Keratinocyte (primary cell): ENCODE data around the gene NLRX1. TPM values are rescaled to one million over a fixed set of nuclear protein-coding genes. Genes with fewer than 3 reads are reported as not detected.

Source experiments
- DNase-seq: peaks from one replicate; pipeline ENCODE4 v3.0.0-alpha.2; 2011; ENCODE audit warnings: low read depth, missing footprints, low spot score
- FAIRE-seq: peaks from 2 replicates; lab custom pipeline; 2011; peaks lifted over from hg19 to GRCh38; lab: Jason Lieb, UNC
- H2AFZ ChIP-seq: 2 replicates; pipeline ENCODE4 v1.6.0; 2012; ENCODE audit warnings: low read length, control low read depth, inconsistent platforms; ENCODE audit not compliant: control insufficient read depth
- H3K27ac ChIP-seq: 2 replicates; pipeline ENCODE4 v1.5.1; 2011; ENCODE audit warnings: low read length; ENCODE audit not compliant: control insufficient read depth, insufficient read depth
- H3K27me3 ChIP-seq: 3 replicates; pipeline ENCODE4 v1.6.0; 2011; ENCODE audit warnings: low read length; ENCODE audit not compliant: control insufficient read depth, insufficient read depth; ENCODE audit errors: extremely low read depth
- H3K36me3 ChIP-seq, 2 experiments: 2 replicates in 1 of 2; 3 replicates in 1 of 2; pipeline ENCODE4 v1.5.1; 2011; ENCODE audit warnings: low read length in 2 of 2, mild to moderate bottlenecking in 1 of 2; ENCODE audit not compliant: control insufficient read depth in 2 of 2, insufficient read depth in 2 of 2; ENCODE audit errors: extremely low read depth in 1 of 2
- H3K4me1 ChIP-seq: 3 replicates; pipeline ENCODE4 v1.5.1; 2011; ENCODE audit warnings: low read length; ENCODE audit not compliant: control insufficient read depth, insufficient read depth; ENCODE audit errors: extremely low read depth
- H3K4me2 ChIP-seq: 3 replicates; pipeline ENCODE4 v1.6.0; 2011; ENCODE audit warnings: low read depth, low read length; ENCODE audit not compliant: control insufficient read depth, insufficient read depth; ENCODE audit errors: extremely low read depth
- H3K4me3 ChIP-seq, 3 experiments: fragments of 200-600 bp in 1 of 3; sonication (generic) in 1 of 3; 2 replicates in 2 of 3; 3 replicates in 1 of 3; pipeline ENCODE4 v1.5.1; 2011 to 2016; ENCODE audit warnings: low read length in 3 of 3, mild to moderate bottlenecking in 3 of 3, control low read depth in 2 of 3, inconsistent platforms in 1 of 3, low read depth in 1 of 3, mixed read lengths in 1 of 3, mixed run types in 1 of 3, moderate library complexity in 1 of 3; ENCODE audit not compliant: control insufficient read depth in 2 of 3, insufficient read depth in 2 of 3; ENCODE audit errors: extremely low read depth in 1 of 3
- H3K79me2 ChIP-seq: 2 replicates; pipeline ENCODE4 v1.6.0; 2012; ENCODE audit warnings: low read length; ENCODE audit not compliant: control insufficient read depth, insufficient read depth
- H3K9ac ChIP-seq: 3 replicates; pipeline ENCODE4 v1.6.0; 2011; ENCODE audit warnings: low read length; ENCODE audit not compliant: control insufficient read depth, insufficient read depth; ENCODE audit errors: extremely low read depth
- H3K9me1 ChIP-seq: 3 replicates; pipeline ENCODE4 v1.6.0; 2011; ENCODE audit warnings: low read length; ENCODE audit not compliant: control insufficient read depth, insufficient read depth; ENCODE audit errors: extremely low read depth
- H3K9me3 ChIP-seq: 2 replicates; pipeline ENCODE4 v1.5.1; 2012; ENCODE audit warnings: low read depth, low read length; ENCODE audit not compliant: control insufficient read depth
- H4K20me1 ChIP-seq: 3 replicates; pipeline ENCODE4 v1.6.0; 2011; ENCODE audit warnings: low read length; ENCODE audit not compliant: control insufficient read depth, insufficient read depth; ENCODE audit errors: extremely low read depth
- EZH2 ChIP-seq: IDR thresholded peaks from one replicate; pipeline ENCODE4 v1.6.1; 2012; ENCODE audit warnings: inconsistent platforms, mild to moderate bottlenecking, low read length, moderate library complexity
- dilution Hi-C: fragments of 300-500 bp; cut with MboI; formaldehyde crosslinking; loops from one replicate; pipeline ENCODE4 v1.7.0; 2020; ENCODE audit warnings: low sequenced_read_pairs; ENCODE audit not compliant: extremely low pct_ligation_motif_present
- polyA plus RNA-seq, 5 experiments: library from polyadenylated mRNA; depleted of rRNA in 3 of 5; stranded (reverse) in 3 of 5; stranded (forward) in 1 of 5; unstranded in 1 of 5; fragments of >200 nt; gene quantifications; 1 replicate in 1 of 5; 2 replicates in 3 of 5; 3 replicates in 1 of 5; pipeline versions ENCODE4 v1.2.1 to v1.2.3, GENCODE V29; 2011 to 2012; ENCODE audit warnings: missing spikeins in 2 of 5, low read depth in 1 of 5, low replicate concordance in 1 of 5
- TF ChIP-seq, protein P1 (sequence below), 3 experiments: IDR thresholded peaks in 1 of 3; conservative IDR thresholded peaks in 1 of 3; optimal IDR thresholded peaks in 1 of 3; 2 replicates in 2 of 3; 3 replicates in 1 of 3; pipeline versions ENCODE3 to v1.5.1; 2011; ENCODE audit warnings: low read length in 3 of 3, mild to moderate bottlenecking in 3 of 3, moderate library complexity in 2 of 3, control low read depth in 1 of 3, inconsistent platforms in 1 of 3; ENCODE audit not compliant: insufficient read depth in 2 of 3; ENCODE audit errors: extremely low read depth in 1 of 3

Gene NLRX1
- polyA plus RNA-seq, 1 donor (not counting 4 experiments of a cell fraction or from before 2014, with no cell fraction given): 8.1 TPM

DNA sequence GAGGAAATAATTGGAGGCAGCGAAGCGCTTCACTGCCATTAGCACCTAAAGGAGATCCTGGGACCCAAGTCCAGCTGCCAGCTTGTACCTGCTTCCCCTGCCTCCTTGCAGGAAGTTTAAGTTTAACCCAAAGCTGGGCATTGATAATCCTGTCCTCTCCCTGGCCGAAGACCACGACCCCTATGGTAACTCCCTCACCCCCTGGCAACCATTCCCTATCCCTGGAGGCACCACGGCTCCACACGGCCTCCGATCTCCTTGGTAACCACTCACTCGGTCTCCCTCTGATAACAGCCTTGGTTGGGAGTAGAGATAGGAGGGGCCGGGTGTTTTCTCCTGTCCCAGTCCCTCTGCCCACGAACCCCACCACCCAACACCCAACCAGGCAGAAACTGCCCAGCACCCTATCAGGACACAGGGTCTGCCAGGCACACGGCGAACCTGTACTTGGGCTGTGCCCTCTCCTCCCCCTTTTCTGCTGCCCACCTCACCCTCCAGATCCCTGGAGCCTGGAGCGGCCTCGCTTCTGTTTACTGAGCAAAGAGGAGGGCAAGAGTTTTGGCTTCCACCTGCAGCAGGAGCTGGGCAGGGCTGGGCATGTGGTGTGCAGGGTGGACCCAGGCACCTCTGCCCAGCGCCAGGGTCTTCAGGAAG is 17.6 kb downstream of the NLRX1 start:
- FAIRE-seq: no peak
- H3K9me3 ChIP-seq: no peaks in the 10 kb centered on the region

DNA sequence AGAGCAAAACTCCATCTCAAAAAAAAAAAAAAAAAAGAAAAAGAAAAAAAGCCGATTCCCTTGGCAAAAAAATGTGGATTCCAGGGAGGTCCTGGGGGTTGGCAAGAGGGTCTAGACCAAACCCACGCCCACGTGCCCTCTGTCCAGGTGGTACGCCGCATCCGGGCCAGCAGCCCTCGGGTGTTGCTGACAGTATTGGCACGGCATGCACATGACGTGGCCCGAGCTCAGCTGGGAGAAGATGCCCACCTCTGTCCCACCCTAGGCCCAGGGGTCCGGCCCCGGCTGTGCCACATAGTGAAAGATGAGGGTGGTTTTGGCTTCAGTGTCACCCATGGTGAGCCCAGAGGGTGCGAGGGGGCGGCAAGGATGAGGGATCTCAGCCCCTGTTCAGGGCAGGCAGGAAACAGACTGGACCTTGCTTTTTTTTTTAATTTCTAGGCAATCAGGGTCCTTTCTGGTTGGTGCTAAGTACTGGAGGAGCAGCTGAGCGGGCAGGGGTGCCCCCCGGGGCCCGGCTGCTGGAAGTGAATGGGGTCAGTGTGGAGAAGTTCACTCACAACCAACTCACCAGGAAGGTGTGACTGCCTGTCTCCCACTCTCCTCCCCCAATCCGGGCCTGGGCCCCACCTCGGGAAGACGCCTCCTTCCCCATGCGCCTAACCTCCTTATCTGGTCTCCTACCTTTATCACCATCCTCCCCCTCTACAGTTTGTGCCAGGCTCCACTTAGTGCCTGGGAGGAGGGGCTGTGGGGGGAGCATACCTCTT is 18.8 kb downstream of the NLRX1 start:
- dilution Hi-C loops: no loop called here
- Histone ChIP-seq H3K4me2 (no peak overlapping the region), H3K27ac (no peak overlapping the region), H2AFZ (no peak overlapping the region), H4K20me1 (no peaks in the 10 kb centered on the region), H3K79me2 (no peaks in the 10 kb centered on the region), H3K4me3 (no peak overlapping the region), H3K9me1 (no peaks in the 10 kb centered on the region), H3K4me1 (no peaks in the 10 kb centered on the region), H3K36me3 (no peaks in the 10 kb centered on the region), H3K9ac (no peak overlapping the region), H3K27me3 (peaks cover 14% of the 10 kb centered on the region), H3K9me3 (no peaks in the 10 kb centered on the region)
- TF ChIP-seq, protein P1, sequence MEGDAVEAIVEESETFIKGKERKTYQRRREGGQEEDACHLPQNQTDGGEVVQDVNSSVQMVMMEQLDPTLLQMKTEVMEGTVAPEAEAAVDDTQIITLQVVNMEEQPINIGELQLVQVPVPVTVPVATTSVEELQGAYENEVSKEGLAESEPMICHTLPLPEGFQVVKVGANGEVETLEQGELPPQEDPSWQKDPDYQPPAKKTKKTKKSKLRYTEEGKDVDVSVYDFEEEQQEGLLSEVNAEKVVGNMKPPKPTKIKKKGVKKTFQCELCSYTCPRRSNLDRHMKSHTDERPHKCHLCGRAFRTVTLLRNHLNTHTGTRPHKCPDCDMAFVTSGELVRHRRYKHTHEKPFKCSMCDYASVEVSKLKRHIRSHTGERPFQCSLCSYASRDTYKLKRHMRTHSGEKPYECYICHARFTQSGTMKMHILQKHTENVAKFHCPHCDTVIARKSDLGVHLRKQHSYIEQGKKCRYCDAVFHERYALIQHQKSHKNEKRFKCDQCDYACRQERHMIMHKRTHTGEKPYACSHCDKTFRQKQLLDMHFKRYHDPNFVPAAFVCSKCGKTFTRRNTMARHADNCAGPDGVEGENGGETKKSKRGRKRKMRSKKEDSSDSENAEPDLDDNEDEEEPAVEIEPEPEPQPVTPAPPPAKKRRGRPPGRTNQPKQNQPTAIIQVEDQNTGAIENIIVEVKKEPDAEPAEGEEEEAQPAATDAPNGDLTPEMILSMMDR (optimal IDR thresholded peaks at IDR 0.05 in 1 of 3, IDR thresholded peaks at IDR 0.05 in 1 of 3, conservative IDR thresholded peaks at IDR 0.05 in 1 of 3; ENCODE audit: extremely low read depth in 1 of 3, insufficient read depth in 2 of 3, low read length in 3 of 3): no peak
- TF ChIP-seq EZH2: no peak
- FAIRE-seq (no peak), DNase-seq (no peak)

More for the DNA sequence above, 17.6 kb downstream of the NLRX1 start:
- no peaks in the 10 kb centered on the region for H3K79me2 ChIP-seq
- dilution Hi-C loops: no loop called here
- H3K27me3 ChIP-seq: peaks cover 14% of the 10 kb centered on the region
- H3K4me2 ChIP-seq: no peak overlapping the region
- DNase-seq: no peak
- no peaks in the 10 kb centered on the region for H3K36me3 ChIP-seq
- H3K4me1 ChIP-seq: no peaks in the 10 kb centered on the region
- no peak overlapping the region for H3K4me3 ChIP-seq
- no peaks in the 10 kb centered on the region for H4K20me1 ChIP-seq
- TF ChIP-seq, protein P1 (optimal IDR thresholded peaks at IDR 0.05 in 1 of 3, IDR thresholded peaks at IDR 0.05 in 1 of 3, conservative IDR thresholded peaks at IDR 0.05 in 1 of 3; ENCODE audit: extremely low read depth in 1 of 3, insufficient read depth in 2 of 3, low read length in 3 of 3): no peak
- no peak for TF ChIP-seq EZH2
- no peaks in the 10 kb centered on the region for H3K9me1 ChIP-seq
- H3K27ac ChIP-seq: no peak overlapping the region
- no peak overlapping the region for H3K9ac ChIP-seq
- H2AFZ ChIP-seq: no peak overlapping the region
